GM18909 (cell line): ENCODE measurements around the gene ATF4.
A peak's percentile ranks its signal among the peaks of the same experiment; 100 is the strongest.

ENCODE experiments used
- ATAC-seq: cut with Tn5 transposase; IDR thresholded peaks from one replicate; pipeline ENCODE4 v1.9.1; 2021; ENCODE audit warnings: mild to moderate bottlenecking; ENCODE audit not compliant: unreplicated experiment, poor library complexity

Gene ATF4, protein sequence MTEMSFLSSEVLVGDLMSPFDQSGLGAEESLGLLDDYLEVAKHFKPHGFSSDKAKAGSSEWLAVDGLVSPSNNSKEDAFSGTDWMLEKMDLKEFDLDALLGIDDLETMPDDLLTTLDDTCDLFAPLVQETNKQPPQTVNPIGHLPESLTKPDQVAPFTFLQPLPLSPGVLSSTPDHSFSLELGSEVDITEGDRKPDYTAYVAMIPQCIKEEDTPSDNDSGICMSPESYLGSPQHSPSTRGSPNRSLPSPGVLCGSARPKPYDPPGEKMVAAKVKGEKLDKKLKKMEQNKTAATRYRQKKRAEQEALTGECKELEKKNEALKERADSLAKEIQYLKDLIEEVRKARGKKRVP

DNA sequence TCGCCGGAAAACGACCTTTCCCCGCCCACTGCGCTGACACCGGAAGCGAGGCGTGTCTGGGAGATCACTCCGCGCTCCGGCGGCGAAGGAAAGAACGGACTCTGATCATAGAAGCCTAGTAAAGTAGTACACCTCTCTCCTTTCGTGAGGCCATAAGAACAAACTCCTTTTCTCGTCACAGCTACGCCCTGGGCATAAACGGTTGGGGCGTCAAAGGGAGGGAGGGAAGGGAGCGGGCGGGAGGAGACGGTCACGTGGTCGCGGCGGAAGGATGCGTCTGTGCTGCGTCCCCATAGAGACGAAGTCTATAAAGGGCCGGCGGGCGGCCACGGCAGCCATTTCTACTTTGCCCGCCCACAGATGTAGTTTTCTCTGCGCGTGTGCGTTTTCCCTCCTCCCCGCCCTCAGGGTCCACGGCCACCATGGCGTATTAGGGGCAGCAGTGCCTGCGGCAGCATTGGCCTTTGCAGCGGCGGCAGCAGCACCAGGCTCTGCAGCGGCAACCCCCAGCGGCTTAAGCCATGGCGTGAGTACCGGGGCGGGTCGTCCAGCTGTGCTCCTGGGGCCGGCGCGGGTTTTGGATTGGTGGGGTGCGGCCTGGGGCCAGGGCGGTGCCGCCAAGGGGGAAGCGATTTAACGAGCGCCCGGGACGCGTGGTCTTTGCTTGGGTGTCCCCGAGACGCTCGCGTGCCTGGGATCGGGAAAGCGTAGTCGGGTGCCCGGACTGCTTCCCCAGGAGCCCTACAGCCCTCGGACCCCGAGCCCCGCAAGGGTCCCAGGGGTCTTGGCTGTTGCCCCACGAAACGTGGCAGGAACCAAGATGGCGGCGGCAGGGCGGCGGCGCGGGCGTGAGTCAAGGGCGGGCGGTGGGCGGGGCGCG is at the start of gene ATF4:
Gene ATF4, plus strand, starts transcription at position 337 of the 880 bp plus-strand sequence. CDS start 884 bp downstream, outside the sequence.
- peak; percentile 53 for ATAC-seq

GRCh38 chr22:39471381-39472141 is 48.8 kb upstream of the ATF4 start:
- ATAC-seq, result peak; percentile 64

DNA sequence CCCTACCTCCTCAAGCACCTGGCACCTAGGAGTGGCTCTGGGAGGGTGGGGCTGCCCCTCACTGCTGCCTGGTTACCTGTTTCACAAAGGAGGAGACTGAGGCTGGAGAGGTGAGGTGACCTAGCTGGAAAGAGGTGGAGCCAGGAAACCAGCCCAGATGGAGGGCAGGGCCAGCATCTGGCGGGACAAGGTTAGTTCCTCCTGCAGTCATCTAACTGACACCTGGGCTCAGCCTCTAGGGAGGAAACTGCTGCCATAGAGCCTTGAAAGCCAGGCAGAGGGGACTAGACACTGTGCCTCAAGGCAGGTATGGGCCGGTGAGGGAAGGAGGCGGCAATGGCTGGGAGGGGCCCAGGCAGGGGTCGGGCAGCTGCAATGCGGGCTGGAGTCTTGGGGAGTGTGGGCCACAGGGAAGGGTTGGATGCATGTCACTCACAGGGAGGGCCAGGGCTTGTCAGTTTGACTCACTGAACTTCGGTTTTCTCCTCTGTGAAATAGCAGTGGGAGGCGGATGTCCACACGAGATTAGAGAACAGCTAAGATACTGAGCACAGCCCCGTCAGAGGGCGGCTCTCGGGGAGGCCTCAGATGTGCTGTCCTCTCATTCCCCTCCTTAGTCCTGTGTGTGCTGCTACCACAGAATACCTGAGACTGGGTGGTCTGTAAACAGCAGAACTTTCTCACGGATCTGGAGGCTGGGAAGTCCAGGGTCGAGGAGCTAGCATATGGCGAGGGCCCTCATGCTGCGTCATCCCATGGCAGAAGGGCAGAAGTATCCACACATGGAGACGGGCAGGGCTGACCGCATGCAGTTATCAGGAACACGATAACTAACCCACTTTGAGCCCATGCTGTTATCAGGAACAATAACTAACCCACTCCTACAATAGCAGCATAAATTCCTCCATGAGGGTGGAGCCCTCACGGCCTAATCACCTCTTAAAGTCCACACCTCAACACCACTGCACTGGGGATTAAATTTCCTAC is 47.5 kb upstream of the ATF4 start:
- ATAC-seq, result no peak

DNA sequence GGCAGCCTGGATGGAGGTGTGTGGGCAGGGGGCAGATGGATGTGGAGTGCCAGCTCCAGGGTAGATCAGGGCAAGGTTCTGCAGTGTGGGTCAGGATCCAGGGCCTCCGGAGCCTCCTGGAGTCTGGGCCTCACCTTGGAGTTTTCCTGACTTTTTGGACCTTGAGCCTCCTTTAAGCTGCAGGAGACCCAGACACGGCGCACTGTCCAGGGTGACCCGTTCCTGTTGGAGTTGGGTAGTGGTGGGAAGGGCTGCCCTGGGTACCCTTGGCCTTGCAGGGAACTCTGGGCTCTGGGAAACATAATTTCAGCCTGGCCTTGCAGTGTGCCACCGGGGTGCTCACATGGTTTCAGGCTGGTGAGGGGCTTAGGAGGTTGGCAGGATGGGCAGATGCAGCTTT is 46.5 kb upstream of the ATF4 start:
- ATAC-seq, result no peak

DNA sequence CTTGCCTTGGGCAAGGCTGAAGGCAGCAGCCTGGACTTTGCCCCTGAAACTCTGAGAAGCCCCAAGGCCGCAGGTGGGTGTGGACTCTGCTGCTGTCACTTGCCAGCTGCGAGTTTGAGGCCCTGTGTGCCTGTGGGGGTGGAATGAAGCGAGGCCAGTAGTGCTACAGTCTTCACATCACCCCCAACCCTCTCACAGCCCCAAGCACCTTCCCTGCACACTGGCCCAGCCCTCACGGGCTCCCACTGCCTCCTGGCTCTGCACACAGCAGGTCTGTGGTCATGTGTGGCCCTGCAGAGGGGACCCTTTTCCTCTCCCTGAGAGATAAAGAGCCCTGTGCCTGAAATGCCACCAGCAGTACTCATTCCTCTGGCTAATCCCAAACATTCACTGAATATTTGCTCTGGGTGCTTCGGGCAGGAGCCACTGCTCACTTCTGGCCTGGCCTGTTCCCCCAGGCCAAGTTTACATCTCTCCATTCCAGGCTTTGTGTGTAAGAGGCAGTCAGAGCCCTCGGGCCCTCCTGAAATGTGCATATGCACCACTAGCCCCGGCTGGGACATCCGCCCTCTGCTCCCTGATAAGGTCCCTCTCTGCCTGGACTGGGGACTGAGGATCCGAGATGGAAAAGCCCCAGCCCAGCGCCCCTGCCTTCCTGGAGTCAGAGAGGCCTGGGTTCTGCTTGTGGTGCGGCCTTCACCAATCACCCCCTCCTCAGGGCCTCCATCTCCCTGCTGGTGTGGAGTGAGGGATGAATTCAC is 45.8 kb upstream of the ATF4 start:
- no peak for ATAC-seq

DNA sequence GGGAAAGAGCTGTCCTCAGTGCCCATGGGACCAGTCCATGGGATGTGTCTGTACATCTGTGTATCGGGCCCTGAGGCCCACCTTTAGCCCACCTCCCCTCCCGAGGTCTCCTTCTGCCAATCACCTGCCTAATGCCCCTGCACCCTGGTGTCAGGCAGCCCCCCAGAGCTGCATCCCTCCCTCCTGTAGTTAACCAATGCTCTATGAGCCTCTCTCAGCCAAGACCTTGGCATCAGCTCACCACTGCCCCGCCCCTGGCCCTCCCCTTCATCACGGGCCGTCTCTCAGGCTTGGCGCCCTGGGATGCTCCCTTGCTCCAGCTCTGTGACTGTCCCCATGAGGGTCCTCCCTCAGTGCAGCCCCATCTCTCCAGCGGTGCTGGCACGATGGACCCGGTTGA is 45.0 kb upstream of the ATF4 start:
- no peak for ATAC-seq

DNA sequence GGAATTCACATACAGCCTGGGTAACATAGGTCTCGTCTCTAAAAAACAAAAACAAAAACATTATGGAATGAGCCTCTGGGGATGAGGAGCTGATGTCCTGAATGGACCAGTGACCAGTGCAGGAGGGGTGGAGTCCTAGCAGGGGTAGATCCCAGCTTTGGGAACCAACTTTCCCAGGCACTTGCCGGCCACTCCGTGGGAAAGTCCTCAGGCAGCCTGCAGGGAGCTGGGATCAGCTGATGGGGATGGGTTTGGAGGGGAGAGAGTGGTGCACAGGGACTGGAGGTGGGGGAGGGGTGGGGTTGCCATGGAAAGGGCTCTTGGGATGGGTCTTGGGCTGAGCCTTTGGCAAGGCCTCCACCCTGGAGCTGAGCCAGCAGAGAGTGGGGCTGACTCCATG is 44.5 kb upstream of the ATF4 start:
- ATAC-seq, result no peak

DNA sequence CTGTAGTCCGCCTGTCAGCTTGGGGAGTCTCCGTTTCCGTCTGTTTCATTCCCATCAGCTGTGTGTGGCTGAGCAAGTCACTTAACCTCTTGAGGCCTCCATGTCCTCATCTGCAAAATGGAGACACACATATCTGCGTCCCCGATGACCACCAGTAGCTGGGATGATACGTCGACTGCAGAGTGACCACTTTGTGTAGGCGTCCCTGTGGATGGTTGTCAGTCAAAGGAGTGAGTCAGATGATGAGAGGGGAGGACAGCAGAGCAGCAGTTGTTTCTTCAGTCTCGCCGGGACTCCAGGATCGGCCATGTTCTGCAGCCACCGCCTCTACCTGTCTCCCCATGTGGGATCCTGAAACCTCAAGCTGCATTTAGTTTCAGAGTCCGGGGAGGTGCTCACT is 43.7 kb upstream of the ATF4 start:
- no peak for ATAC-seq

DNA sequence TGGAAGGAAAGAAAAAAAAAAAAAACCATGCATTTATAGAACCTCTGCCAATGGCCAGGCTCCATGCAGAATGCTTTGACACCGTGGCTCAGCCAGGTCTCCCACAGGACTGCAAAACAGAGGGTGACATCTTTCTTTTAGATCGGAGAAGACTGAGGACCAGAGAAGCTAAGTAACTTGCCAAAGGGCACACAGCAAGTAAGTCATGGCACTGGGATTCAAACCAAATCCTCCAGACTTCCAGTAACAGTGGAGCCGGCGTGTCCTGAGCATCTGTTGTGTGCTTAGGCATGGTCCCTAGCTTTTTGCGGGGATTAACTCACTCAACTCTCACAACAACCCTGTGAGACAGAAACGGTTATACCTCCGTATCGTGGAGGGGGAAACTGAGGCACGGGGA is 42.8 kb upstream of the ATF4 start:
- ATAC-seq, result no peak

DNA sequence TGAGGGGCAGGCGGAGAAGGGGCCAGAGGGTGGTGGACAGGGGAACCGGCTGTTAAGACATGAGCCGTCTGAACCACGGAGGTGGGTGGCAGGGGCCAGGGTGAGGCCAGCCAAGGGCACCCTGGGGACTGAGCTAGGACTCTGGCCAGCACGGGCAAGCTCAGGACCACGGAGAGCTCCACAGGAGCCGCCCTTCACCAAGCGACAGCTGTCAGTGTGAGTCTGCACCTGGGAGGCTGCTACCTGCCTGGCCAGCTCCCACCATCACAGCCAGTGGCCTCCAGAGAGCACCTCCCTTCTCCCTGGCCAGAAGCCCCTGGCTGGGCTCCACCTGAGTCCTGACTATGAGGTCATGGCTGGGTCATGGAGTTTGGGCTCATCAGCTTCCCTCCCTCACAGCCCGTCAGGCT is 41.9 kb upstream of the ATF4 start:
- no peak for ATAC-seq

DNA sequence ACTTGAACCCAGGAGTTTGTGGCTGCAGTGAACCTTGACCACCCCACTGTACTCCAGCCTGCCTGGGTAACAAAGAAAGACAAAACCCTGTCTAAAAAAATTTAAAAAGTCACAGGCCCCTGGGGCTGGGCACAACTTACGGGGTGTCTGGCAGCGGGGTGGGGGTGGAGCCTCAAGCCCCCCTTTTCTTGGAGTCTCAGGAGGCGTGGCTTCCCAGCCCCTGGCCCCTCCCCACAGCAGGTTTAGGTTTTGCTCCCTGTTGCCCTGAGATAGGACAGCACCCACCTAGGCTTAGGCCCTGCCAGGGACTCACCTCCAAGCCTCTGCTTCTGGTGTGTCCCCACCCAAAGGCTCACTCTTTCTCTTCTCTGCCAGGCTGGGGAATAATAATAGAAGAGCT is 41.1 kb upstream of the ATF4 start:
- ATAC-seq, result no peak

DNA sequence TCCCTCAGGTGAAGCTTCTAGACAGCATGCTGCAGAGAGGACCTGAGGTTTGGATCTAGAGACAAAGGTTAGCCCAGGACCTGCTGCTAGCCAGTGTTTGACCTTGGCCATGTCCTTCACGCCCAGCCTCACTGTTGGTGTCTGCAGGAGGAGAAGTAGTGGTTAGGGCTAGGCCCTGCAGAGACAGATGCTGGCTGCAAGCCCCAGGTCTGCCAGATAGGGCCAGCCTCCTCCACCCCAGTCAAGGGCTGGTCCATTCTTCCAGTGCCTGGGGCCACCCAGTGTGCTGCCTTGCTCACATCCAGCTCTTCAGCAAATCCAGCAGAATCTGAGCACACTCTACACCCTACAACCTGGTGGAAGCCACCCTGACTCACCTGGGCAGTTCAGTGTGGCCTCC is 39.8 kb upstream of the ATF4 start:
- ATAC-seq, result no peak

DNA sequence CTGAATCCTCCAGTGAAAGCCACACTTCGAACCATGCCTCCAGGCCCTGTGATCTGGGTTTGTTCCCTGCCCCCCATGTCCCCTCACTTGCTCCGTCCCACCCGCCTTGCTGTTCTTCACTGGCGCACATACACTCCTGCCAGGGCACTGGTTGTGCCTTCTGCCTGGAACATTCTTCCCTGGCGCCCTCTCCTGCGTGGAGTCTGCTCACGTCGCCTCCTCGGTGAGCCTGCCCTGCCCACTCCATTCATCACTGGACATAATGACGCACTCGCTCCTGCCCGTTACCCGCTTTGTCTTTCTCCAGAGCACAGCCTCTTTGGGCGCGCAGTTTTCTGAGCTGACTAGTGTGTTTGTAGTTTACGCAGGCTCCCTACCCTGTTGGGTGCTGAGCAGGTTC is 39.3 kb upstream of the ATF4 start:
- no peak for ATAC-seq

- no peak for ATAC-seq
Observed at GRCh38 chr22:39481595-39481994, 38.8 kb upstream of the ATF4 start.

DNA sequence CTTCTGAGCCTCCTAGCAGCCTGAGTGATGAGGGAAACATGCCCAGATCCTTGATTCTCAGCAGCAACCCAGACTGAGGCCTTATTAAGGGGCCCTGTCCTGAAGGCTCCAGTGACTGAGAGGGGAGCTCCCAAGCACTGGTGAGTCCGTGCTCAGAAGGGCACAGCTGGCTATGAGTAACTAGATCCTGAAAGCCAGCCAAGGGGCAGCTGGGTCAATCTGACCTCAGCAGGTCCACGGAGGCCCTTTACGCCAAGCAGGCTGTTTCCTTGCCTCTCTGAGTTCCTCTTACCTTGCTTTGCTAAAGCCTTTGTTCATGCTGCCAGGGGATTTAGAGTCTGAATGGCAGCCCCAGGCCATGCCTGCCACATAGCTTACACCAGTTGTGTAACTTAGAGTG is 37.6 kb upstream of the ATF4 start:
- ATAC-seq, result no peak

DNA sequence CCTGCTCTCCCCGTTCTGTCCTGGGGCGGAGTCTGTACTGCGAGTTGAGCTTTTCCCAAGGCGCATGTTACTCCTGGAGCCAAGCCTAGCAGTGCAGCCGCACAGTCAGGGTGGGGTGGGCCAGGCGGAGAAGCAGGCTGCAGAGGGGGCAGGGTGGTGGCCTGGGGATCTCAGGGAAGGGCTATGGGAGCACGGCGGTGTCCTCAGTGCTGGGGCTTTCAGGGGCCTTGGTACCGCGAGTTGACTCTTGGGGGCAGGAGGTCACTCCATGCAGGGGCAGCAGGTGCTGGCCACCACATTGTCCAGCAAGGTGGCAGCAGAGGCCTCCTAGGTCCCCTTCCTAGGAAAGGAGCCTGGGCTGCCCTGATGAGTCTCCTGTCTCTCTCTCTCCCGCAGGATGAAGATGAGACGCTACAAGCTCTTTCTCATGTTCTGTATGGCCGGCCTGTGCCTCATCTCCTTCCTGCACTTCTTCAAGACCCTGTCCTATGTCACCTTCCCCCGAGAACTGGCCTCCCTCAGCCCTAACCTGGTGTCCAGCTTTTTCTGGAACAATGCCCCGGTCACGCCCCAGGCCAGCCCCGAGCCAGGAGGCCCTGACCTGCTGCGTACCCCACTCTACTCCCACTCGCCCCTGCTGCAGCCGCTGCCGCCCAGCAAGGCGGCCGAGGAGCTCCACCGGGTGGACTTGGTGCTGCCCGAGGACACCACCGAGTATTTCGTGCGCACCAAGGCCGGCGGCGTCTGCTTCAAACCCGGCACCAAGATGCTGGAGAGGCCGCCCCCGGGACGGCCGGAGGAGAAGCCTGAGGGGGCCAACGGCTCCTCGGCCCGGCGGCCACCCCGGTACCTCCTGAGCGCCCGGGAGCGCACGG is 33.2 kb upstream of the ATF4 start:
- no peak for ATAC-seq

- ATAC-seq, result no peak
Observed at GRCh38 chr22:39487826-39488520, 32.4 kb upstream of the ATF4 start.
